K562 (cell line): Measurements from ENCODE around the gene ARHGEF1. TPM values are rescaled to one million over a fixed set of nuclear protein-coding genes. Genes with fewer than 3 reads are reported as not detected.

Experiments
- CC2D1A ChIP-seq: fragments of 450-650 bp; IDR thresholded peaks from 2 replicates; pipeline ENCODE4 v1.6.1; 2017; ENCODE audit warnings: mild to moderate bottlenecking
- CLOCK ChIP-seq: fragments of 250-450 bp; sonication (Bioruptor Pico); IDR thresholded peaks from 2 replicates; pipeline ENCODE4 v1.4.0; 2020; ENCODE audit warnings: mild to moderate bottlenecking, moderate library complexity, borderline replicate concordance
- E2F3 ChIP-seq: fragments of 250-450 bp; sonication (Bioruptor Pico); IDR thresholded peaks from 2 replicates; pipeline ENCODE4 v1.4.0; 2020; ENCODE audit warnings: mild to moderate bottlenecking
- E2F8 ChIP-seq: fragments of 450-650 bp; IDR thresholded peaks from 2 replicates; pipeline ENCODE4 v1.7.1; 2018; ENCODE audit warnings: mild to moderate bottlenecking, low read depth; ENCODE audit not compliant: partially characterized antibody
- ERF ChIP-seq: fragments of 450-650 bp; formaldehyde crosslinking; IDR thresholded peaks from 2 replicates; pipeline ENCODE4 v1.4.0; 2020; ENCODE audit warnings: mild to moderate bottlenecking, mixed read lengths
- ETV5 ChIP-seq: sonication (generic); formaldehyde crosslinking; IDR thresholded peaks from 2 replicates; pipeline ENCODE4 v1.4.0; 2020; ENCODE audit warnings: low read depth, mild to moderate bottlenecking, missing genetic modification reagents
- GABPB1 ChIP-seq: sonication (generic); formaldehyde crosslinking; IDR thresholded peaks from 2 replicates; pipeline ENCODE4 v1.8.0; 2022; ENCODE audit warnings: mild to moderate bottlenecking, missing genetic modification reagents
- GABPB2 ChIP-seq: fragments of 250-450 bp; sonication (Bioruptor Pico); conservative IDR thresholded peaks from 2 replicates; pipeline ENCODE4 v1.5.1; 2021; ENCODE audit warnings: mild to moderate bottlenecking
- HDAC6 ChIP-seq: IDR thresholded peaks from 2 replicates; pipeline ENCODE4 v1.6.1; 2012; ENCODE audit warnings: low read depth, mild to moderate bottlenecking, control low read depth, inconsistent platforms, low read length, moderate library complexity
- MTA1 ChIP-seq: fragments of 450-650 bp; IDR thresholded peaks from 2 replicates; pipeline ENCODE4 v1.6.1; 2017; ENCODE audit warnings: borderline replicate concordance
- POU5F1 ChIP-seq: fragments of 150-350 bp; IDR thresholded peaks from 2 replicates; pipeline ENCODE4 v1.6.1; 2014; ENCODE audit warnings: borderline replicate concordance, low read length, low read depth, mild to moderate bottlenecking; ENCODE audit not compliant: partially characterized antibody
- RB1 ChIP-seq: fragments of 450-650 bp; IDR thresholded peaks from 2 replicates; pipeline ENCODE4 v1.6.1; 2017; ENCODE audit warnings: low read depth, mild to moderate bottlenecking
- RBFOX2 ChIP-seq: fragments of 200-400 bp; formaldehyde crosslinking; IDR thresholded peaks from 2 replicates; pipeline ENCODE4 v1.6.1; 2017; ENCODE audit warnings: low read depth, mild to moderate bottlenecking, low read length, moderate library complexity
- SMAD3 ChIP-seq: fragments of 450-650 bp; formaldehyde crosslinking; conservative IDR thresholded peaks from 2 replicates; pipeline ENCODE4 v1.4.0; 2020; ENCODE audit warnings: mild to moderate bottlenecking
- SREBF2 ChIP-seq: sonication (generic); formaldehyde crosslinking; IDR thresholded peaks from 2 replicates; pipeline ENCODE4 v1.4.0; 2020; ENCODE audit warnings: mild to moderate bottlenecking, missing genetic modification reagents
- TEAD4 ChIP-seq, 2 experiments: sonication (generic) in 1 of 2; formaldehyde crosslinking in 1 of 2; IDR thresholded peaks; 2 replicates each; pipeline versions ENCODE4 v1.6.1 to v1.8.0; 2012 to 2022; ENCODE audit warnings: borderline replicate concordance in 1 of 2, inconsistent platforms in 1 of 2, low read length in 1 of 2, mild to moderate bottlenecking in 1 of 2, missing genetic modification reagents in 1 of 2
- TGIF2 ChIP-seq: sonication (generic); formaldehyde crosslinking; IDR thresholded peaks from 2 replicates; pipeline ENCODE4 v1.8.1; 2022; ENCODE audit warnings: mild to moderate bottlenecking, missing genetic modification reagents, moderate library complexity
- ZNF431 ChIP-seq: sonication (generic); formaldehyde crosslinking; IDR thresholded peaks from 2 replicates; pipeline ENCODE4 v1.8.0; 2022; ENCODE audit warnings: mild to moderate bottlenecking, missing genetic modification reagents
- polyA plus RNA-seq, 8 experiments: library from polyadenylated mRNA; depleted of rRNA in 4 of 8; stranded (reverse) in 5 of 8; unstranded in 3 of 8; fragments of >200 nt; fragmentation: Nextera tagmentation in 2 of 8; fragmentation: Illumina TruSeq in 1 of 8; extraction: Ambion mirVana in 2 of 8; extraction: Trizol in 1 of 8; gene quantifications; 2 replicates each; pipeline versions ENCODE4 v1.2.1 to v1.2.3, GENCODE V29; 2011 to 2014; ENCODE audit warnings: inconsistent platforms in 1 of 8, missing spikeins in 1 of 8
- total RNA-seq, 7 experiments: library from RNA; depleted of rRNA in 6 of 7; stranded (reverse); fragments of >200 nt in 6 of 7; fragmentation: Illumina TruSeq in 2 of 7; extraction: Trizol in 2 of 7; gene quantifications; 2 replicates each; pipeline versions ENCODE4 v1.2.1 to v1.2.3, GENCODE V29; 2011 to 2021; ENCODE audit warnings: low replicate concordance in 1 of 7

ARHGEF1 gene
- total and polyA plus RNA-seq, 9 of the 15 experiments (the other 6 are each of a cell fraction or from before 2014, with no cell fraction given): 1.9 to 149 (median 29.8) TPM

- TF ChIP-seq E2F8 (peak; percentile 29), MTA1 (no peak), CC2D1A (peak; percentile 44; the same call in 1 of the 2 replicates), GABPB2 (no peak), CLOCK (CRISPR knock-in tag) (no peak), SMAD3 (CRISPR knock-in tag) (no peak), ERF (CRISPR knock-in tag) (no peak), SREBF2 (CRISPR knock-in tag) (no peak), RB1 (peak; percentile 27; the same call in 1 of the 2 replicates), GABPB1 (CRISPR knock-in tag) (peak; percentile 35; the same call in 1 of the 2 replicates), TGIF2 (no peak), ETV5 (CRISPR knock-in tag) (no peak), HDAC6 (no peak), RBFOX2 (peak; percentile 18; the same call in 1 of the 2 replicates), POU5F1 (no peak), ZNF431 (CRISPR knock-in tag) (0 out of 2 replicates have a peak, but pooled peaks have one; percentile 24), TEAD4 (IDR thresholded peaks at IDR 0.05; ENCODE audit: low read length) (no peak), TEAD4 (CRISPR knock-in tag; IDR thresholded peaks at IDR 0.05; ENCODE audit: borderline replicate concordance) (no peak), E2F3 (CRISPR knock-in tag) (no peak)
Observed at GRCh38 chr19:41872775-41873647, 10.0 kb upstream of the ARHGEF1 start (continued).
